H4 (cell line): Measurements from ENCODE around the gene KCNQ1OT1. TPM values are rescaled to one million over a fixed set of nuclear protein-coding genes. Genes with fewer than 3 reads are reported as not detected.

Experiments
- DNase-seq: peaks from one replicate; pipeline ENCODE4 v3.0.0-alpha.2; 2015; ENCODE audit warnings: low spot score
- total RNA-seq: library from RNA; depleted of rRNA; stranded (reverse); fragments of >200 nt; shearing (Covaris generic); gene quantifications from 2 replicates; pipeline ENCODE4 v1.2.3, GENCODE V29; 2014

The KCNQ1OT1 gene
- total RNA-seq, 1 experiment from 2014 or later = 0.17 TPM

DNA sequence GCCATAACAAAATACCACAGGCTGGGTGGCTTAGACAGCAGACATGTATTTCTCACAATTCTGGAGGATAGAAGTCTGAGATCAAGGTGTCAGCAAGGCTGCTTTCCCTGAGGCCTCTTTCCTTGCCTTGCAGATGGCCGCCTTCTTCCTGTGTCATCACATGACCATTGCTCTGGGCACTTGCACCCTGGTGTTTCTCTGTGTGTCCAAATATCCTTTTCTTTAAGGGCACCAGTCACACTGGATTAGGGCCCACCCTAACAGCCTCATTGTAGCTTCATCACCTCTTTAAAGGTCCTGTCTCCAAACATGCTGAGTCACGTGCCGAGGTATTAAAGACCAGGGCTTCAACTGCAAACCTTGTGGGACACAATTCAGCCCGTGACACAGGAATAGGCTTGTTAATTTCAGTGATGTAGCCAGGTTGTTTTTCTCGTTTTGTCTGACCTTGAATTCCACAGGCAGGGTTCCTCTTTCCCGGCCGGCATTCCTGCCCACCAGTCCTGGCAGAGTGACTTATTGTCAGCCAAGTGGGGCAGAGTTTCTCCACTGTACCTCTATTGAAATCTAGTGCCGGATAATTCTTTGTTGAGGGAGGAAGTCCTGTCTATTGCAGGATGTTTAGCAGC, 100.1 kb downstream of the KCNQ1OT1 start:
- DNase-seq = no peak

GRCh38 chr11:2595204-2595603, 104.6 kb downstream of the KCNQ1OT1 start:
- DNase-seq = no peak

- no peak for DNase-seq
Observed at GRCh38 chr11:2594267-2594666, 105.5 kb downstream of the KCNQ1OT1 start.

GRCh38 chr11:2593393-2593950, 106.3 kb downstream of the KCNQ1OT1 start:
- peak; percentile 6 for DNase-seq

- no peak for DNase-seq
Observed at GRCh38 chr11:2592559-2593392, 107.0 kb downstream of the KCNQ1OT1 start.

DNA sequence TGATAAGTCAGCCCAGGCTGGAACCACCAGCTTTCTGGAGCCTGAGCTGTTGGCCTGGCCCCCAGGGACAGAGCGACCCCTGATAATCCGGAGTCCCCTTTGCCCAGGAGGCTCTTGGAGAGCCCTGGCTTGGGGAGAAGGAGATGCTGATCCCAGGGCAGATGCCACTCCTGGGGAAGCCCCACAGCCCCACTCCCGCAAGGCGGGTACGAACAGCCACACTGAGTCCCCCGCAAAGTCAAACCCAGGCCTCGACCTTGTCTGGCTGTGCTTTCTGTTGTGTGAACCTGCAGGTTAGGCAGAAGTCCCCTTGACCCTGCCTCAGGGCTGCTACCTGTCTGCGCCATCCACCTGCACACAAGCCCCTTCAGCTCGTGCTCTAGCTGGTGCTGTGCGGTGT, 108.0 kb downstream of the KCNQ1OT1 start:
- no peak for DNase-seq

DNA sequence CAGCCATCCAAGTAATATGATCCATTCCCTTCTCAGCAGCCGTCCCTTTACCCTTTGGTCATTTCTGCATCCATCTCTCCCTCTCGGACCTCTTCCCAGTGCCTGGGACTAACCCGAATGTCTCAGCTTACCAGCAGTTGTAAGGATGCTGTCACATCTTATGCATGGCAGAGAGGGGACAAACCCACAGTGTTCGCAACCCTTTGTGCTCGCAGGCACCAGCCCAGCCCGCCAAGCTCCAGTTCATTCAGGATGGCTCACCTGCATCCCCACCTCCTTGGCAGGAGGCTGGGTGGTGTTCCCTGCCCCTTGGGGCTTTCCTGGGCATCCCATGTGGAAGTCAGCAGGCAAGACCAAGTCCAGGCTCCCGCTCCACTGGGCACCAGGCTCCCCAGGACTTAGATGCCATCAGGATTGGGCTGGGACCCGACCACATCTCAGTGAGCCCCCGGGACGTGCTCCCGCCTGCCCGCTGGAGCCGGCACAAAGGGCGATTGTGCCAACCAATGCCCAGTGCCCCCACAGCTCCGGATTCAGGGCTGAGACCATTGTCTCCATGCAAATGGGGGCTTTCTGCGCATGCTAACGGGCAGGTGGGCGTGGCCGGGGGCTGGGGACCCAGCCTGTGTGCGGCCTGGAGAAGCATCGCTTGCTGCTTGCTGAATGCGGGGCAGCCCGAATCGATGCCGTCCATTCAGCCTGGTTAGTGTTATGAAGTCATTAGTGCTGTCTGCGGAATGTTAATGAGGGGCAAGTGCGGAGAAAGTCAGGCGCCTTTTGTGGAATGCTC, 108.6 kb downstream of the KCNQ1OT1 start:
- no peak for DNase-seq

DNA sequence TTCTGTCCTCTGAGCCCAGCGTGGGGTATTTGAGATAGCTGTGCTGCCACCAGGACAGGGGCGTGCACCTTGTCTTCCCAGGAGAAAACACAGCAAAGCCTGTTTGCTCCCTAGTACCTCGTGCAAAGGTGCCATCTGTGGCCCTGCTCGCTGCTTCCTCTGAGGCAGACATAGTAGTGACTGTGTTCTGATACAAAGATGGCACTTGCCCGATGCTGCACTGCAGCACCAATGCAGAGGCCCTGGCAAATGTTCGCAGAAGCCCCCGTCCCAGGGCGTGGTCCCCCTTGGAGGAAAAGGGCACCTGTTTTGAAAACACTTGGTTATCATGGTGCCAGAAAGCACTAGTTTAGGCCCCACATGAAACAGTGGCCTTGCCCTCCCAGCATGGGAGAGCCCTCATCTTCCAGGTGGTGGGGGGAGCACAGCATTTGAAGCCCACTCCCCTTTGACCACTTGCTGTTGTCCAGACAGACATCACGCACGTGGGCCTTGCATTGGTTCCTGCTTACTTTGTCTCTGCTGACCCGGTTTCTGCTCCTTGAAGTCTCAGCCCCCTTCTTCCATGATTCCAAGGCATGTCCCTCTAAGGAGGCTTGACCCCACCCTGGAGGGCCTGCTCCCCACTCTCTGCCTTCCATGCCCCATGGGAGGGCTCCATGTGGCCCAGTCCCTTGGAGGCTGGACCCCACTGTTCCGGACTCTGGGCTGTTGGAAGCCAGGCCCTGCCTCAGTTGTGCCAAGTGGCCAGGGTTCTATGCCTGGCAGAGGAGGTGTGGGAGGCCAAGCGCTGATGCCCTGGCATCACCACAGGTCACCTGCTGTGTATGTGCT, 109.4 kb downstream of the KCNQ1OT1 start:
- DNase-seq = no peak

GRCh38 chr11:2589538-2589934, 110.3 kb downstream of the KCNQ1OT1 start:
- DNase-seq = no peak

DNA sequence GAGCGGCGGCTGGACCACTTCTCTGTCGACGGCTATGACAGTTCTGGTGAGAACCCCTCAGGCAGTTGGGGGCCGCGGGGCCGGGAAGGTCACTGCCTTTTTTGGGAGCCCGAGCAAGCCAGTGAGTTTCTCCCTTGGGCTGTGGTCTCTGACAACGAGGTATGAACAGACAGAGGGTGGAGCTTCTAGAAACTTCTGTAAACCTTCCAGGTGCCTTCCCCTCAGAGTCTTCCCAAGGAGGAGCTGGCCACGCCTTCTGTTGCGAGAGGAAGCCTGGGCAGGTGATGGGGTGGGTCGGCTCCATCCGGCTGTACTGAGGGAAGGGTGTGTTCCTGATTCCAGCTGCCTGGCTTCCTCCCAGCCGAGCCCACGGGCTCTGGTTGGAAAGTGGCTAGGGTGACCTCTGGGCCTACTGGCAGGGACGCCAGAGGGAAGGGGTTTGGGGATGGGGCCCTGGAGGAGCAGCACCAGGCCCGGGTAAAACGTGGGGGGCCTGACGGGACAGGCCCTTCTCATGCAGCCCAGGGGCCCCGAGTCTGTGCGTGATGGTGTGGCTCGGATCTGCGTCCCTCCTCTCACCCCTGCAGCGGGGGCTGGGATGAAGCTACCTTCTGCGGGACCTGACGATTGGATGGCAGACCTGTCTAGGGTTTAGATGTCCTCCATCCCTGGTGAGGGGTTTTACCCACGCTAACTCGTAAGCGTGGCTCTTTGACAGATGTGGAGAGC, 110.8 kb downstream of the KCNQ1OT1 start:
- peak; percentile 4 for DNase-seq

DNA sequence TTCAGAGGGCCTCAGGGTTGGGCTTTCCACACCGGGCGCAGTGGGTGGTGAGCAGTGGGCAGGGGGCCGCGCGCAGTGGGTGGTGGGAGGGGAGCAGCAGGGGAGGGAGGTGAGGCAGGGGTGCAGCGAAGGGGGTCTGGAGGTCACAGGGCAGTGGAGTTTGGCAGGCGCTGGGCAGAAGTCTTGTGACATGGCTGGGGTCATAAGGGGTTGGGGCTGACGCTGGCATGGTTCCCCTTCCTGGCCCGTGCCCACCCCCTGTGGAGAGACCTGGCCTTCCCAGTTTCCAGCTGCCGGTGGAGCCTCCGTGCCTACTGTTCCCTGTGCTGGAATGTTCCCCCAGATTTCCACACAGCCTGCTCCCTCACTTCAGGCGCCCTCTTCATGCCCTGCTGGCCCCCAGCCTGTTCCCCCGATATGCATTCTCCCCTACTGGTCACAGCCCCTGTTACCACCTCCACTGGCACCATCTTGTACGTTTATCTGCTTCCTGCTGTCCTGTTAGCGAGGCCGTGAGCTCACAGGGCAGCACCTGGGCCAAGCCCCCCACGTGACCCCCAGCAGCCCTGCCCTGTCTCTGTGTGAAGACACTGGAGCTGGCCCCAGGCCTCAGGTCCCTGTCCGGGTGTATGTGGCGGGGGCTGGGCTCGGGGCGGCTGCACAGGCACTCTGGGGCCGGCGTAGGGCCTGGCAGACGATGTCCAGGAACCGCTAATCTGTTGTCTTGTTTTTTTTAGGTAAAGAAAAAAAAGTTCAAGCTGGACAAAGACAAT, 111.6 kb downstream of the KCNQ1OT1 start:
- no peak for DNase-seq

- DNase-seq = no peak
Observed at GRCh38 chr11:2587132-2587930, 112.5 kb downstream of the KCNQ1OT1 start.

GRCh38 chr11:2586793-2587131, 113.0 kb downstream of the KCNQ1OT1 start:
- DNase-seq = no peak

GRCh38 chr11:2586087-2586792, 113.6 kb downstream of the KCNQ1OT1 start:
- DNase-seq = no peak

- DNase-seq = no peak
Observed at GRCh38 chr11:2585566-2586086, 114.2 kb downstream of the KCNQ1OT1 start.

DNA sequence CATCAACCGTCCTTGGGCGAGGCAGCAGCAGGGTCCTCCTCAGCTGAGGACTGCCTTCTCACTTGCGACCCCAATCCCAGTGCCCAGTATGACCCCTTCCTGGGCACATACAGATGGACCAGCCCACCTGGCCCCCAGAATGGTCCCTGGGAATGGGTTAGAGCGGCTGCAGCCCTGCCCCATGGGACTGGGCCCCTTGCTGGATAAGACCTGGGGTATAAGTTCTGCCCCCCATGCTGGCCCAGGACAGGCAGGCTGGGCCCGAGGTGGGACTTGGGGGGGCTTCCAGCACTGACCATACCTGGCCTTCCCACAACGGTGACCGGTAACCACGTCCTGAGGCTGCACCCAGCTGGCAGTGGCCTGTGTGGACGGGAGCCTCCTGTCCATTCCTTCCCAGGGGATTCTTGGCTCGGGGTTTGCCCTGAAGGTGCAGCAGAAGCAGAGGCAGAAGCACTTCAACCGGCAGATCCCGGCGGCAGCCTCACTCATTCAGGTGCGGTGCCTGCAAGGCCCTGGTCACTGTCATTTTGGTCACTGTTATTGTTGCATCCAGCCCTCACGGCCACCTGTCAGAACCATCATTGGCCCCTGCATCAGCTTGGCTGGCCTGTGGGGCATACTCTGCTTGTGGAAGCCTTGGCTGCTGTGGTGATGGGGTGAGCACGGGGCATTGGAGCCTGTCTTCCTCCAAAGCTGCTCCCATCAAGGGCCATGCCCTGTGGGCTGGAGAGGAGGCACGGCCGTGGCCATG, 114.8 kb downstream of the KCNQ1OT1 start:
- DNase-seq = no peak

DNA sequence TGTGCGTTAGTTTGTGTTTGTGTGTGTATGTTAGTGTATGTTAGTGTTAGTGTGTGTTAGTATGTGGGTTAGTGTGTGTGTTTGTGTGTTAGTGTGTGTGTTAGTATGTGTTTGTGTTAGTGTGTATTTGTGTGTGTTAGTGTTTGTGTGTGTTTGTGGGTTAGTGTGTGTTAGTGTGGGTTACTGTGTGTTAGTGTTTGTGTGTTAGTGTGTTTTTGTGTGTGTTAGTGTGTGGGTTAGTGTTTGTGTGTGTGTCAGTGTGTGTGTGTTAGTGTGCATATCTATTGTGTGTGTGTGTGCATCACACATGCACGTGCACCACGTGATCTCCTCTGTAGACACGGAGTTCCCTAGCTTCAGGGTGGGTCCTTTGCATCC, 115.4 kb downstream of the KCNQ1OT1 start:
- no peak for DNase-seq

GRCh38 chr11:2583605-2583958, 116.2 kb downstream of the KCNQ1OT1 start:
- DNase-seq = no peak
